ENCODE results near the gene AUTS2.

The AUTS2 gene

GRCh38 chr7:69947998-69948397, 349.7 kb downstream of the AUTS2 start:
- Histone ChIP-seq H3K27ac (ENCODE audit: low read depth, low read length, poor library complexity, severe bottlenecking) (no peak overlapping the region), H3K27me3 (ENCODE audit: insufficient read depth, low read length) (no peaks in the 10 kb centered on the region), H3K9me3 (ENCODE audit: low read length) (no peaks in the 10 kb centered on the region), H3K4me3 (ENCODE audit: low read depth, low read length, poor library complexity, severe bottlenecking) (no peak overlapping the region), H3F3A (ENCODE audit: insufficient read depth, low read length) (0 out of 2 replicates have a peak, but pooled peaks cover 6% of the 10 kb centered on the region), H3K9me2 (ENCODE audit: low read depth, low read length) (no peaks in the 10 kb centered on the region), H3K36me3 (ENCODE audit: insufficient read depth, low read length) (no peaks in the 10 kb centered on the region), H3K4me1 (ENCODE audit: insufficient read depth, low read length, severe bottlenecking) (peaks cover 53% of the 10 kb centered on the region), H2AFZ (ENCODE audit: low read length) (no peak overlapping the region), H3K9ac (ENCODE audit: low read length) (no peak overlapping the region), H3K4me2 (ENCODE audit: low read length) (no peak overlapping the region), H4K20me1 (ENCODE audit: insufficient read depth, low read length) (no peaks in the 10 kb centered on the region), H3K79me2 (ENCODE audit: insufficient read depth, low read length) (peaks cover 48% of the 10 kb centered on the region)
- TF ChIP-seq CTCF (IDR thresholded peaks at IDR 0.05; ENCODE audit: low read length) (no peak), EZH2 (IDR thresholded peaks at IDR 0.05; ENCODE audit: borderline replicate concordance, low read length) (no peak)

GRCh38 chr7:69949122-69949521, 350.8 kb downstream of the AUTS2 start:
- H4K20me1 ChIP-seq (ENCODE audit: insufficient read depth, low read length), result no peaks in the 10 kb centered on the region
- TF ChIP-seq CTCF (IDR thresholded peaks at IDR 0.05; ENCODE audit: low read length) (no peak), EZH2 (IDR thresholded peaks at IDR 0.05; ENCODE audit: borderline replicate concordance, low read length) (no peak)
- H3K79me2 ChIP-seq (ENCODE audit: insufficient read depth, low read length), result peaks cover 48% of the 10 kb centered on the region
- H3K27me3 ChIP-seq (ENCODE audit: insufficient read depth, low read length), result no peaks in the 10 kb centered on the region
- H3K4me1 ChIP-seq (ENCODE audit: insufficient read depth, low read length, severe bottlenecking), result peaks cover 57% of the 10 kb centered on the region
- no peak overlapping the region for H2AFZ ChIP-seq (ENCODE audit: low read length)
- H3K4me2 ChIP-seq (ENCODE audit: low read length), result no peak overlapping the region
- peak overlapping the region; percentile 48 for H3K27ac ChIP-seq (ENCODE audit: low read depth, low read length, poor library complexity, severe bottlenecking)
- no peaks in the 10 kb centered on the region for H3K9me2 ChIP-seq (ENCODE audit: low read depth, low read length)
- H3K4me3 ChIP-seq (ENCODE audit: low read depth, low read length, poor library complexity, severe bottlenecking), result no peak overlapping the region
- no peak overlapping the region for H3K9ac ChIP-seq (ENCODE audit: low read length)
- H3K9me3 ChIP-seq (ENCODE audit: low read length), result no peaks in the 10 kb centered on the region
- H3K36me3 ChIP-seq (ENCODE audit: insufficient read depth, low read length), result no peaks in the 10 kb centered on the region
- peaks cover 11% of the 10 kb centered on the region; the same call in 1 of the 2 replicates for H3F3A ChIP-seq (ENCODE audit: insufficient read depth, low read length)

- Histone ChIP-seq H3K27me3 (ENCODE audit: insufficient read depth, low read length) (no peaks in the 10 kb centered on the region), H3K36me3 (ENCODE audit: insufficient read depth, low read length) (no peaks in the 10 kb centered on the region; the same call in 1 of the 2 replicates), H3K9me3 (ENCODE audit: low read length) (no peaks in the 10 kb centered on the region), H3K27ac (ENCODE audit: low read depth, low read length, poor library complexity, severe bottlenecking) (peak overlapping the region; percentile 92), H4K20me1 (ENCODE audit: insufficient read depth, low read length) (no peaks in the 10 kb centered on the region), H3K4me1 (ENCODE audit: insufficient read depth, low read length, severe bottlenecking) (peaks cover 63% of the 10 kb centered on the region), H2AFZ (ENCODE audit: low read length) (no peak overlapping the region), H3F3A (ENCODE audit: insufficient read depth, low read length) (peaks cover 11% of the 10 kb centered on the region; the same call in 1 of the 2 replicates), H3K79me2 (ENCODE audit: insufficient read depth, low read length) (peaks cover 39% of the 10 kb centered on the region), H3K4me2 (ENCODE audit: low read length) (no peak overlapping the region), H3K4me3 (ENCODE audit: low read depth, low read length, poor library complexity, severe bottlenecking) (no peak overlapping the region), H3K9me2 (ENCODE audit: low read depth, low read length) (no peaks in the 10 kb centered on the region), H3K9ac (ENCODE audit: low read length) (no peak overlapping the region)
- no peak for TF ChIP-seq CTCF (IDR thresholded peaks at IDR 0.05; ENCODE audit: low read length)
- no peak for TF ChIP-seq EZH2 (IDR thresholded peaks at IDR 0.05; ENCODE audit: borderline replicate concordance, low read length)
Measured at GRCh38 chr7:69951458-69951857, 353.2 kb downstream of the AUTS2 start.

All from OCI-LY1 (cell line).